Measurements from ENCODE around the gene MACF1. TPM values are rescaled to one million over a fixed set of nuclear protein-coding genes. Genes with fewer than 3 reads are reported as not detected.

The MACF1 gene
- total RNA-seq, 1 donor from 2014 or later: 694 TPM

DNA sequence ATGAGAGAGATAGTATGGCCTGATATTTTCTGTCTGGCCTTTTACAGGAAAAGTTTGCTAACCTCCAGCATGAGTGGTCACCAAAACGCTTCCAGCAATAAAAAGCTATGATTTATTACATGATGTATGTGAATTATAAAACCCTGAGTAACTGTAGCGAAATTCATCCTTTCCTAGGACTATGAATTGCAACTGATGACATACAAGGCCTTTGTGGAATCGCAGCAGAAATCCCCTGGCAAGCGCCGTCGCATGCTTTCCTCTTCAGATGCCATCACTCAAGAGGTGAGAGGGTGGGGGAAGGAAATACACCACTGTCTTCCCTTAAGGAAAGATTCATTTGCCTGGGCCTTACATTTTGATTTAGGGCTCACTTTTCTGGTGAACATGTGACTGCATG is 117.9 kb downstream of the MACF1 start:
- DNase-seq (ENCODE audit: low read depth) (no peak), FAIRE-seq (no peak)
- no peak overlapping the region for H3K4me3 Mint-ChIP-seq (ENCODE audit: unreplicated experiment)
- Histone ChIP-seq H3K36me3 (ENCODE audit: insufficient read depth, low read length) (peaks cover 82% of the 10 kb centered on the region), H3K4me3 (ENCODE audit: insufficient read depth, low read depth, low read length) (no peak overlapping the region), H4K20me1 (ENCODE audit: insufficient read depth, low read length) (no peaks in the 10 kb centered on the region), H3K27ac (ENCODE audit: low read depth, low read length) (no peak overlapping the region), H2AFZ (ENCODE audit: low read depth, low read length) (no peak overlapping the region), H3K9me3 (ENCODE audit: insufficient read depth, low read depth, low read length) (no peaks in the 10 kb centered on the region), H3K4me2 (ENCODE audit: low read length) (no peak overlapping the region), H3K4me1 (ENCODE audit: insufficient read depth, low read length) (no peaks in the 10 kb centered on the region), H3K9ac (ENCODE audit: low read length) (no peak overlapping the region), H3K27me3 (ENCODE audit: insufficient read depth, low read length) (no peaks in the 10 kb centered on the region), H3K79me2 (ENCODE audit: insufficient read depth, low read length) (no peaks in the 10 kb centered on the region)
- H3K27me3 Mint-ChIP-seq (ENCODE audit: low read depth, unreplicated experiment): no peaks in the 10 kb centered on the region
- TF ChIP-seq CTCF (IDR thresholded peaks at IDR 0.05; ENCODE audit: insufficient read depth, low read depth, low read length): no peak
- no peak for TF ChIP-seq EZH2 (IDR thresholded peaks at IDR 0.05; ENCODE audit: insufficient read depth, low read length)
- H3K9me3 Mint-ChIP-seq (ENCODE audit: unreplicated experiment): no peaks in the 10 kb centered on the region
- H3K36me3 Mint-ChIP-seq (ENCODE audit: low read depth, unreplicated experiment): peaks cover 26% of the 10 kb centered on the region
- H3K4me1 Mint-ChIP-seq (ENCODE audit: low read depth, unreplicated experiment): peaks cover 19% of the 10 kb centered on the region
- no peak overlapping the region for H3K27ac Mint-ChIP-seq (ENCODE audit: unreplicated experiment)

GRCh38 chr1:39324888-39325287 is 120.4 kb downstream of the MACF1 start:
- H3K27ac ChIP-seq (ENCODE audit: low read depth, low read length): no peak overlapping the region
- FAIRE-seq (no peak), DNase-seq (ENCODE audit: low read depth) (no peak)
- Mint-ChIP-seq H3K9me3 (ENCODE audit: unreplicated experiment) (no peaks in the 10 kb centered on the region), H3K4me1 (ENCODE audit: low read depth, unreplicated experiment) (peaks cover 11% of the 10 kb centered on the region), H3K4me3 (ENCODE audit: unreplicated experiment) (no peak overlapping the region), H3K36me3 (ENCODE audit: low read depth, unreplicated experiment) (peaks cover 19% of the 10 kb centered on the region), H3K27me3 (ENCODE audit: low read depth, unreplicated experiment) (no peaks in the 10 kb centered on the region), H3K27ac (ENCODE audit: unreplicated experiment) (no peak overlapping the region)
- no peaks in the 10 kb centered on the region for H3K9me3 ChIP-seq (ENCODE audit: insufficient read depth, low read depth, low read length)
- H3K4me2 ChIP-seq (ENCODE audit: low read length): no peak overlapping the region
- H4K20me1 ChIP-seq (ENCODE audit: insufficient read depth, low read length): no peaks in the 10 kb centered on the region
- no peak overlapping the region for H2AFZ ChIP-seq (ENCODE audit: low read depth, low read length)
- H3K4me1 ChIP-seq (ENCODE audit: insufficient read depth, low read length): no peaks in the 10 kb centered on the region
- TF ChIP-seq CTCF (IDR thresholded peaks at IDR 0.05; ENCODE audit: insufficient read depth, low read depth, low read length) (no peak), EZH2 (IDR thresholded peaks at IDR 0.05; ENCODE audit: insufficient read depth, low read length) (no peak)
- no peak overlapping the region for H3K9ac ChIP-seq (ENCODE audit: low read length)
- H3K27me3 ChIP-seq (ENCODE audit: insufficient read depth, low read length): no peaks in the 10 kb centered on the region
- H3K79me2 ChIP-seq (ENCODE audit: insufficient read depth, low read length): peaks cover under 1% of the 10 kb centered on the region
- H3K4me3 ChIP-seq (ENCODE audit: insufficient read depth, low read depth, low read length): no peak overlapping the region
- H3K36me3 ChIP-seq (ENCODE audit: insufficient read depth, low read length): peaks cover 75% of the 10 kb centered on the region

- Histone ChIP-seq H3K4me2 (ENCODE audit: low read length) (no peak overlapping the region), H3K27ac (ENCODE audit: low read depth, low read length) (no peak overlapping the region), H2AFZ (ENCODE audit: low read depth, low read length) (no peak overlapping the region), H3K4me1 (ENCODE audit: insufficient read depth, low read length) (no peaks in the 10 kb centered on the region), H3K27me3 (ENCODE audit: insufficient read depth, low read length) (no peaks in the 10 kb centered on the region), H3K9me3 (ENCODE audit: insufficient read depth, low read depth, low read length) (no peaks in the 10 kb centered on the region), H3K9ac (ENCODE audit: low read length) (no peak overlapping the region), H3K79me2 (ENCODE audit: insufficient read depth, low read length) (peaks cover 6% of the 10 kb centered on the region), H3K36me3 (ENCODE audit: insufficient read depth, low read length) (peaks cover 72% of the 10 kb centered on the region), H3K4me3 (ENCODE audit: insufficient read depth, low read depth, low read length) (no peak overlapping the region), H4K20me1 (ENCODE audit: insufficient read depth, low read length) (peaks cover 7% of the 10 kb centered on the region)
- H3K4me1 Mint-ChIP-seq (ENCODE audit: low read depth, unreplicated experiment): peaks cover 13% of the 10 kb centered on the region
- H3K36me3 Mint-ChIP-seq (ENCODE audit: low read depth, unreplicated experiment): peaks cover 18% of the 10 kb centered on the region
- H3K9me3 Mint-ChIP-seq (ENCODE audit: unreplicated experiment): no peaks in the 10 kb centered on the region
- no peak for TF ChIP-seq EZH2 (IDR thresholded peaks at IDR 0.05; ENCODE audit: insufficient read depth, low read length)
- TF ChIP-seq CTCF (IDR thresholded peaks at IDR 0.05; ENCODE audit: insufficient read depth, low read depth, low read length): no peak
- FAIRE-seq (no peak), DNase-seq (ENCODE audit: low read depth) (no peak)
- no peak overlapping the region for H3K4me3 Mint-ChIP-seq (ENCODE audit: unreplicated experiment)
- H3K27ac Mint-ChIP-seq (ENCODE audit: unreplicated experiment): no peak overlapping the region
- no peaks in the 10 kb centered on the region for H3K27me3 Mint-ChIP-seq (ENCODE audit: low read depth, unreplicated experiment)
Observed at GRCh38 chr1:39326836-39327235, 122.3 kb downstream of the MACF1 start.
